HepG2 (cell line): ENCODE results near the gene EMID1. TPM values are rescaled to one million over a fixed set of nuclear protein-coding genes. Genes with fewer than 3 reads are reported as not detected.

ENCODE experiments used
- ATAC-seq: fragments of 200-7000 bp; cut with Tn5 transposase; 3 replicates; pipeline ENCODE4 v1.9.1; 2020; ENCODE audit warnings: mild to moderate bottlenecking, moderate library complexity
- BruUV-seq: library from RNA; stranded (reverse); fragments of 400-500 nt; replicated peaks from 2 replicates; lab custom pipeline; 2021; lab: Mats Ljungman, UMichigan
- CTCF ChIA-PET: fragments of 300-600 bp; formaldehyde crosslinking; extraction: SDS; loops from one replicate; lab custom pipeline; 2021; ENCODE audit warnings: low total read pairs, inconsistent platforms, low intra/inter-chr PET ratio; lab: Yijun Ruan, JAX
- POLR2A ChIA-PET: fragments of 350-600 bp; sonication (Branson Sonifier 250); formaldehyde crosslinking; loops from one replicate; lab custom pipeline; 2020; ENCODE audit warnings: antibody characterized with exemption, inconsistent platforms; lab: Yijun Ruan, JAX
- DNase-seq: peaks from one replicate; pipeline ENCODE4 v3.0.0-alpha.2; 2015; ENCODE audit warnings: low spot score
- FAIRE-seq: peaks from 3 replicates; lab custom pipeline; 2011; peaks lifted over from hg19 to GRCh38; lab: Jason Lieb, UNC
- H2AFZ ChIP-seq: one replicate; pipeline ENCODE4 v1.6.1; 2011; ENCODE audit warnings: low read length, inconsistent platforms
- H3K27ac ChIP-seq: fragments of 300-600 bp; 3 replicates; pipeline ENCODE4 v1.8.0; 2011; ENCODE audit warnings: mixed run types, mild to moderate bottlenecking, mixed read lengths, low read length, inconsistent platforms; ENCODE audit not compliant: insufficient read depth; ENCODE audit errors: extremely low read length
- H3K27me3 ChIP-seq, 2 experiments: fragments of 200-600 bp in 1 of 2; 2 replicates in 1 of 2; 3 replicates in 1 of 2; pipeline versions ENCODE4 v1.6.0 to v1.8.0; 2011; ENCODE audit warnings: low read length in 2 of 2, mild to moderate bottlenecking in 2 of 2, moderate library complexity in 2 of 2, inconsistent platforms in 1 of 2; ENCODE audit not compliant: insufficient read depth in 2 of 2, control insufficient read depth in 1 of 2
- H3K36me3 ChIP-seq, 2 experiments: fragments of 200-600 bp in 1 of 2; replicated peaks in 1 of 2; 2 replicates in 1 of 2; 3 replicates in 1 of 2; pipeline versions ENCODE4 v1.5.1 to v1.8.0; 2011; ENCODE audit warnings: low read length in 2 of 2, inconsistent platforms in 1 of 2; ENCODE audit not compliant: insufficient read depth in 2 of 2, control insufficient read depth in 1 of 2
- H3K4me1 ChIP-seq: 2 replicates; pipeline ENCODE4 v1.5.1; 2012; ENCODE audit warnings: low read length, inconsistent platforms; ENCODE audit not compliant: insufficient read depth
- H3K4me2 ChIP-seq: 2 replicates; pipeline ENCODE4 v1.6.0; 2011; ENCODE audit warnings: low read depth, low read length, inconsistent platforms
- H3K4me3 ChIP-seq, 3 experiments: fragments of 200-600 bp in 1 of 3; sonication (generic), shearing (Covaris generic) in 1 of 3; replicated peaks in 1 of 3; 2 replicates each; pipeline ENCODE4 v1.5.1; 2011 to 2016; ENCODE audit warnings: low read length in 3 of 3, inconsistent platforms in 2 of 3, low read depth in 2 of 3, mild to moderate bottlenecking in 2 of 3, control low read depth in 1 of 3, mixed read lengths in 1 of 3; ENCODE audit not compliant: insufficient read depth in 1 of 3
- H3K79me2 ChIP-seq: one replicate; pipeline ENCODE4 v1.6.1; 2011; ENCODE audit warnings: low read length, inconsistent platforms; ENCODE audit not compliant: insufficient read depth
- H3K9ac ChIP-seq: 2 replicates; pipeline ENCODE4 v1.6.0; 2011; ENCODE audit warnings: mild to moderate bottlenecking, low read depth, low read length, inconsistent platforms; ENCODE audit not compliant: insufficient read depth
- H3K9me3 ChIP-seq: 2 replicates; pipeline ENCODE4 v1.5.1; 2012; ENCODE audit warnings: mild to moderate bottlenecking, low read length
- H4K20me1 ChIP-seq: 2 replicates; pipeline ENCODE4 v1.6.0; 2011; ENCODE audit warnings: inconsistent platforms, mild to moderate bottlenecking, low read length, moderate library complexity; ENCODE audit not compliant: insufficient read depth
- ARNTL ChIP-seq: sonication (generic); formaldehyde crosslinking; IDR thresholded peaks from 2 replicates; pipeline ENCODE4 v1.4.0; 2020; ENCODE audit warnings: mild to moderate bottlenecking, missing genetic modification reagents
- CCAR2 ChIP-seq: fragments of 200-400 bp; formaldehyde crosslinking; optimal IDR thresholded peaks from 2 replicates; pipeline ENCODE3; 2018; ENCODE audit warnings: low read depth, mild to moderate bottlenecking, low read length, moderate library complexity
- FOSL1 ChIP-seq: sonication (generic); formaldehyde crosslinking; IDR thresholded peaks from 2 replicates; pipeline ENCODE4 v1.9.0; 2021; ENCODE audit warnings: missing genetic modification reagents, borderline replicate concordance
- HNRNPUL1 ChIP-seq: fragments of 200-400 bp; formaldehyde crosslinking; IDR thresholded peaks from 2 replicates; pipeline ENCODE4 v1.6.1; 2017; ENCODE audit warnings: low read depth, mild to moderate bottlenecking, low read length, moderate library complexity
- NKX3-1 ChIP-seq: sonication (generic); formaldehyde crosslinking; IDR thresholded peaks from 2 replicates; pipeline ENCODE4 v1.5.0; 2020; ENCODE audit warnings: missing genetic modification reagents
- NPAS2 ChIP-seq: sonication (generic); formaldehyde crosslinking; IDR thresholded peaks from 2 replicates; pipeline ENCODE4 v1.8.0; 2022; ENCODE audit warnings: mild to moderate bottlenecking, missing genetic modification reagents, borderline replicate concordance
- NR2F6 ChIP-seq, 2 experiments: IDR thresholded peaks; 2 replicates each; pipeline ENCODE4 v1.6.1; 2016; ENCODE audit warnings: antibody characterized with exemption in 1 of 2, mild to moderate bottlenecking in 1 of 2
- PCBP1 ChIP-seq: fragments of 200-400 bp; formaldehyde crosslinking; IDR thresholded peaks from 2 replicates; pipeline ENCODE4 v1.6.1; 2017; ENCODE audit warnings: mild to moderate bottlenecking, low read depth, low read length, borderline replicate concordance
- RCOR2 ChIP-seq: IDR thresholded peaks from 2 replicates; pipeline ENCODE4 v1.6.1; 2016; ENCODE audit warnings: missing biosample characterization, missing genetic modification reagents
- ZEB1 ChIP-seq: IDR thresholded peaks from 2 replicates; pipeline ENCODE4 v1.6.1; 2012; ENCODE audit warnings: mild to moderate bottlenecking, low read depth, inconsistent platforms; ENCODE audit not compliant: insufficient replicate concordance
- ZFP41 ChIP-seq: sonication (generic); formaldehyde crosslinking; IDR thresholded peaks from 2 replicates; pipeline ENCODE4 v1.4.0; 2020; ENCODE audit warnings: mild to moderate bottlenecking, missing genetic modification reagents, borderline replicate concordance
- ZNF33B ChIP-seq: sonication (generic); formaldehyde crosslinking; IDR thresholded peaks from 2 replicates; pipeline ENCODE4 v1.5.1; 2020; ENCODE audit warnings: mild to moderate bottlenecking, missing genetic modification reagents
- ZNF354B ChIP-seq: sonication (generic); formaldehyde crosslinking; IDR thresholded peaks from 2 replicates; pipeline ENCODE4 v1.8.0; 2022; ENCODE audit warnings: mild to moderate bottlenecking, missing genetic modification reagents
- ZNF44 ChIP-seq: sonication (generic); formaldehyde crosslinking; IDR thresholded peaks from 2 replicates; pipeline ENCODE4 v1.5.1; 2020; ENCODE audit warnings: mild to moderate bottlenecking, missing genetic modification reagents
- ZNF563 ChIP-seq: sonication (generic); formaldehyde crosslinking; IDR thresholded peaks from 2 replicates; pipeline ENCODE4 v1.8.0; 2022; ENCODE audit warnings: mild to moderate bottlenecking, moderate library complexity, missing genetic modification reagents
- ZNF788 ChIP-seq: sonication (generic); formaldehyde crosslinking; IDR thresholded peaks from 2 replicates; pipeline ENCODE4 v1.5.0; 2020; ENCODE audit warnings: mild to moderate bottlenecking, missing genetic modification reagents, borderline replicate concordance
- WGBS: methylation state at CpG from one replicate; pipeline ENCODE4 v1.1.6; 2017; ENCODE audit warnings: low lambda C conversion rate; 5-methylcytosine and 5-hydroxymethylcytosine counted together
- in situ Hi-C: cut with HindIII; loops from 2 replicates; pipeline ENCODE4 v1.10.0; 2017; ENCODE audit warnings: low pct_unique_long_range_greater_than_20kb; ENCODE audit not compliant: extremely low pct_ligation_motif_present
- intact Hi-C: fragments of 100-400 bp; cut with micrococcal nuclease; formaldehyde crosslinking; loops from one replicate; pipeline ENCODE4 v1.10.0; 2022; ENCODE audit not compliant: unreplicated experiment
- polyA plus RNA-seq, 8 experiments: library from polyadenylated mRNA; depleted of rRNA in 3 of 8; stranded (reverse) in 7 of 8; unstranded in 1 of 8; fragments of >200 nt; fragmentation: Illumina TruSeq in 4 of 8; extraction: Trizol in 4 of 8; gene quantifications; 2 replicates each; pipeline versions ENCODE4 v1.2.1 to v1.2.3, GENCODE V29; 2011 to 2016; ENCODE audit warnings: low read depth in 4 of 8, missing spikeins in 1 of 8, mixed read lengths in 1 of 8; ENCODE audit not compliant: insufficient read depth in 1 of 8
- total RNA-seq, 5 experiments: library from RNA; depleted of rRNA; stranded (reverse); fragments of >200 nt; fragmentation: Illumina TruSeq; extraction: Trizol; gene quantifications; 2 replicates each; pipeline ENCODE4 v1.2.3, GENCODE V29; 2016; ENCODE audit warnings: low read depth in 1 of 5
- TF ChIP-seq, protein P1 (sequence below): sonication (generic); formaldehyde crosslinking; IDR thresholded peaks from 2 replicates; pipeline ENCODE4 v1.4.0; 2020; ENCODE audit warnings: missing genetic modification reagents
- TF ChIP-seq, protein P2 (sequence below): IDR thresholded peaks from 2 replicates; pipeline ENCODE4 v1.6.1; 2016

The EMID1 gene
- total and polyA plus RNA-seq, 2 of the 13 experiments (the other 11 are each of a cell fraction or from before 2014, with no cell fraction given): 0.45 to 0.82 TPM

DNA sequence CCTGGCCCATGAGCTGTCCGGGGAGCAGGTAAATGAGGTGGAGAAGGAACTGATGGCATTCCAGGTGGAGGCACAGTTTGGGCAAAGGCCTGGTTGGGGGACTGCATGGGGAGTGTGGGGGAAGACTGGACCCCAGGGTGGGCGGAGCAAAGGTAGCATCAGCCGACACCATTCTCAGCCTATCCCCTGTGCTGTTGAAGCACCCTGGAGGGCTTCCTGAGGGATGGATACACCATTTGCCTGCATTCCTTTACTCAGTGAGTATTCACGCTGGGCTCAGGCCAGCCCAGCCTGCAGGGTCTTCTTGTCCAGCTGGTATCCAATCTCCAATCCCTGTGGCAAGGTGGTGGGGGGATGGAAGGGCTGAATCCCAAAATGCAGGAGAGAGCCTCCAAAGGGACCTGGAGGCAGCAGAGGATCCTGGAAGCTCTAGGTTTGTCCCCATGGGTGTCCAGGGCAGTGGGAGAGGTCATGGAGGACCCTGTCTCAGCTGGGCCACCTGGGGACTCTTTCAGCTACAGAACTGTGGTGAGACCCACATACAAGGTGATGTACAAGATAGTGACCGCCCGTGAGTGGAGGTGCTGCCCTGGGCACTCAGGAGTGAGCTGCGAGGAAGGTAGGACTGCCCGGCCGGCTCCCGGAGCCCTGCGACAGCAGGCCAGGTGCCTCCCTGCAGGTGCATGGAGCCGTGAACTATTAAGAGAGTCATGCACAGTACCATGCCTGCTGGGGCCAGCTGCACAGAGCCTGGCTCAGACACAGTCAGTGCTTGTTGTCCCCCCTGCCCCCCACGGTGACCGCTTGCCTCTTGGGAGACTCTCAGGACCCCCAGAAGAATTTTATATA, 9.5 kb downstream of the EMID1 start:
- H3K27me3 ChIP-seq: peaks cover 0 to 11% of the 10 kb centered on the region in 2 experiments; a peak in 3 of 5 replicates
- no peak for TF ChIP-seq CCAR2
- TF ChIP-seq ZNF44 (CRISPR knock-in tag): no peak
- TF ChIP-seq ZNF788 (CRISPR knock-in tag): no peak
- no peak for TF ChIP-seq NKX3-1 (CRISPR knock-in tag)
- TF ChIP-seq ARNTL (CRISPR knock-in tag): no peak
- TF ChIP-seq ZNF563 (CRISPR knock-in tag): no peak
- no peak for TF ChIP-seq ZEB1
- no peak for TF ChIP-seq HNRNPUL1
- TF ChIP-seq PCBP1: no peak
- TF ChIP-seq, protein P1, sequence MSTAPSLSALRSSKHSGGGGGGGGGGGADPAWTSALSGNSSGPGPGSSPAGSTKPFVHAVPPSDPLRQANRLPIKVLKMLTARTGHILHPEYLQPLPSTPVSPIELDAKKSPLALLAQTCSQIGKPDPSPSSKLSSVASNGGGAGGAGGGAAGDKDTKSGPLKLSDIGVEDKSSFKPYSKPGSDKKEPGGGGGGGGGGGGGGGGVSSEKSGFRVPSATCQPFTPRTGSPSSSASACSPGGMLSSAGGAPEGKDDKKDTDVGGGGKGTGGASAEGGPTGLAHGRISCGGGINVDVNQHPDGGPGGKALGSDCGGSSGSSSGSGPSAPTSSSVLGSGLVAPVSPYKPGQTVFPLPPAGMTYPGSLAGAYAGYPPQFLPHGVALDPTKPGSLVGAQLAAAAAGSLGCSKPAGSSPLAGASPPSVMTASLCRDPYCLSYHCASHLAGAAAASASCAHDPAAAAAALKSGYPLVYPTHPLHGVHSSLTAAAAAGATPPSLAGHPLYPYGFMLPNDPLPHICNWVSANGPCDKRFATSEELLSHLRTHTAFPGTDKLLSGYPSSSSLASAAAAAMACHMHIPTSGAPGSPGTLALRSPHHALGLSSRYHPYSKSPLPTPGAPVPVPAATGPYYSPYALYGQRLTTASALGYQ: no peak
- no peak for TF ChIP-seq NPAS2 (CRISPR knock-in tag)
- no peak for TF ChIP-seq FOSL1
- TF ChIP-seq RCOR2 (CRISPR knock-in tag): no peak
- no peak for TF ChIP-seq NR2F6 (IDR thresholded peaks at IDR 0.05)
- TF ChIP-seq NR2F6 (CRISPR knock-in tag; IDR thresholded peaks at IDR 0.05): no peak
- TF ChIP-seq, protein P2, sequence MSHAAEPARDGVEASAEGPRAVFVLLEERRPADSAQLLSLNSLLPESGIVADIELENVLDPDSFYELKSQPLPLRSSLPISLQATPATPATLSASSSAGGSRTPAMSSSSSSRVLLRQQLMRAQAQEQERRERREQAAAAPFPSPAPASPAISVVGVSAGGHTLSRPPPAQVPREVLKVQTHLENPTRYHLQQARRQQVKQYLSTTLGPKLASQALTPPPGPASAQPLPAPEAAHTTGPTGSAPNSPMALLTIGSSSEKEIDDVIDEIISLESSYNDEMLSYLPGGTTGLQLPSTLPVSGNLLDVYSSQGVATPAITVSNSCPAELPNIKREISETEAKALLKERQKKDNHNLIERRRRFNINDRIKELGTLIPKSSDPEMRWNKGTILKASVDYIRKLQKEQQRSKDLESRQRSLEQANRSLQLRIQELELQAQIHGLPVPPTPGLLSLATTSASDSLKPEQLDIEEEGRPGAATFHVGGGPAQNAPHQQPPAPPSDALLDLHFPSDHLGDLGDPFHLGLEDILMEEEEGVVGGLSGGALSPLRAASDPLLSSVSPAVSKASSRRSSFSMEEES: no peak
- TF ChIP-seq ZFP41 (CRISPR knock-in tag): no peak
- no peak for TF ChIP-seq ZNF33B
- TF ChIP-seq ZNF354B (CRISPR knock-in tag): no peak
- H3K4me3 ChIP-seq: no peak overlapping the region
- FAIRE-seq (no peak), ATAC-seq (no peak), DNase-seq (no peak)
- H2AFZ ChIP-seq: no peak overlapping the region
- no peak overlapping the region for H3K9ac ChIP-seq
- WGBS: 50% methylated on average over 2 of the region's 14 CpGs
- no peaks in the 10 kb centered on the region for H3K9me3 ChIP-seq
- peaks cover 27% of the 10 kb centered on the region for H3K4me1 ChIP-seq
- no peak overlapping the region for H3K4me2 ChIP-seq
- intact Hi-C loops (no loop called here), in situ Hi-C loops (no loop called here)
- H3K36me3 ChIP-seq: no peaks in the 10 kb centered on the region
- BruUV-seq: no TSS peak
- POLR2A ChIA-PET: no interaction called here
- H3K79me2 ChIP-seq: no peaks in the 10 kb centered on the region
- H4K20me1 ChIP-seq: no peaks in the 10 kb centered on the region
- CTCF ChIA-PET: no interaction called here
- no peak overlapping the region for H3K27ac ChIP-seq
